HG03135 (cell line): ENCODE results near the gene NOSIP.
A peak's percentile ranks its signal among the peaks of the same experiment; 100 is the strongest.

Experiments used
- ATAC-seq: cut with Tn5 transposase; IDR thresholded peaks from one replicate; pipeline ENCODE4 v1.9.1; 2021; ENCODE audit warnings: mild to moderate bottlenecking, moderate library complexity; ENCODE audit not compliant: unreplicated experiment

NOSIP gene

GRCh38 chr19:49552749-49553148 lies 27.6 kb downstream of the NOSIP start:
- no peak for ATAC-seq

DNA sequence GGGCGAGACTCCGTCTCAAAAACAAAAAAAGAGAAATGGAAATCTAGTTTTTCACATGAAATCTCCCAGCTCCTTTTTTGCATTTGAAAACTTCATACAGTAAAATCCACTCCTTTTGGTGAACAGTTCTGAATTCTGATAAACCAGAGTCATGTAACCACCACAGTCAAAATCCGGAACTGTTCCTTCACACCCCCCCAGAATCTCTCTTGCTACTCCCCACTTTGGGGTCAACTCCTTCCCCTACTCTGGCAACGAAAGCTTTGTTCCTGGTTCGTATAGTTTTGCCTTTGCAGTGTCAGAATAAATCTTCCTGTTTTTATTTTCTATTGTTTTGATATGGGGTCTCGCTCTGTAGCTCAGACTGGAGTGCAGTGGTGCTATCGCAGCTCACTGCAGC lies 28.8 kb downstream of the NOSIP start:
- ATAC-seq = no peak

GRCh38 chr19:49549045-49549444 lies 31.3 kb downstream of the NOSIP start:
- no peak for ATAC-seq

DNA sequence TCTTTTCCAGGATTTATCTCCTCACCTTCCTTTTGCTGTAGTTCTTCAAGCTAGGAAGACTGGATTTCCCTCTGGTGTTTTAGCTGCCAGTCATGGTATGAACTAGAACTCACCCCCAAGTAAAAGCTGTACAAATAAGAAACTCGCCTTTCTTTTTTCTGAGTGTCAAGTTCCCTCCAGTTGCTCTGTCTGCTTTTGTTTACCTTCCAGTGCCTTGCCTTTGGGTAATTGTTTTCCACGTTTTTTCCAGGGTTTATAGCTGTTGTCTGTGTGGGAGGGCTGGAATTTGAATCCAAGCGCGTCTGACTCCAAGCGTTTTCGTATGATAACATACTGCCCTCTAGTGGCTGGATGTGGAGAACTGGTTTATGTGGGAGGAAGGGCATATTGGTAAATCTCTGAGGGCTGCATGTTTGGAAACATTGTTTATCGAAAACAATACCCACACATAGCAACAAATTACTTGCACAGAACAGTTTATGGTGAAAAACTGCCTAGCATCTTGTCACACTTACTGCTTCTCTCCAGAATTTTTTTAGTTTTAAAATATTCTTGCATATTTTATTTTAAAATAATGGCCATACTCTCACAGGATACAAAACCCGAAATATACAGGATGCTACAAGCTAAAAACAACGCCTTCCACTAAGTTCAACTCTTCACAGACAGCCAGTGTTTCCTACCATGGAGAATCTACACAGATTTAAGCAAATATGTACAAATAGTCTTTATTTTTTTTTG lies 33.4 kb downstream of the NOSIP start:
- no peak for ATAC-seq

GRCh38 chr19:49544154-49544553 lies 36.2 kb downstream of the NOSIP start:
- ATAC-seq = no peak

DNA sequence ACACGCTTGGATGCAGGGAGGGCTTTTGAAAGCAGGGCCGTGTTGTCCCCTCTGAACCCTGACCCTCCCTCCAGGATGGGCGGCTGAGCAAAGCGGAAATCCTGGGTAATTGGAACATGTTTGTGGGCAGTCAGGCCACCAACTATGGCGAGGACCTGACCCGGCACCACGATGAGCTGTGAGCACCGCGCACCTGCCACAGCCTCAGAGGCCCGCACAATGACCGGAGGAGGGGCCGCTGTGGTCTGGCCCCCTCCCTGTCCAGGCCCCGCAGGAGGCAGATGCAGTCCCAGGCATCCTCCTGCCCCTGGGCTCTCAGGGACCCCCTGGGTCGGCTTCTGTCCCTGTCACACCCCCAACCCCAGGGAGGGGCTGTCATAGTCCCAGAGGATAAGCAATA lies 37.3 kb downstream of the NOSIP start:
- no peak for ATAC-seq

- no peak for ATAC-seq
Observed at GRCh38 chr19:49542446-49542845, 37.9 kb downstream of the NOSIP start.

DNA sequence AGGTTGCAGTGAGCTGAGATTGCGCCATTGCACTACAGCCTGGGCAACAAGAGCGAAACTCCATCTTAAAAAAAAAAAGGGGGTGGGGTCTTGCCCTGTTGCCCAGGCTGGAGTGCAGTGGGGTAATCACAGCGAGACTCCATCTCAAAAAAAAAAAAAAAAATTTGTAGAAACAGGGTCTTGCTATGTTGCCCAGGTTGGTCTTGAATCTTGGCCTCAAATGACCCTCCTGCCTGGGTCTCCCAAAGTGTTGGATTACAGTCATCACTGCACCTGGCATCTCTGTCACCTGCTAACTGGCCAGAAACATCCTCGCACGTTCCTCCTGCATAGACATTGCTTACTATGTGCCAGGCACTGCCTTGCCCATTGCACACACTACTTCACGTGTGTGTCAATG lies 38.4 kb downstream of the NOSIP start:
- no peak for ATAC-seq

DNA sequence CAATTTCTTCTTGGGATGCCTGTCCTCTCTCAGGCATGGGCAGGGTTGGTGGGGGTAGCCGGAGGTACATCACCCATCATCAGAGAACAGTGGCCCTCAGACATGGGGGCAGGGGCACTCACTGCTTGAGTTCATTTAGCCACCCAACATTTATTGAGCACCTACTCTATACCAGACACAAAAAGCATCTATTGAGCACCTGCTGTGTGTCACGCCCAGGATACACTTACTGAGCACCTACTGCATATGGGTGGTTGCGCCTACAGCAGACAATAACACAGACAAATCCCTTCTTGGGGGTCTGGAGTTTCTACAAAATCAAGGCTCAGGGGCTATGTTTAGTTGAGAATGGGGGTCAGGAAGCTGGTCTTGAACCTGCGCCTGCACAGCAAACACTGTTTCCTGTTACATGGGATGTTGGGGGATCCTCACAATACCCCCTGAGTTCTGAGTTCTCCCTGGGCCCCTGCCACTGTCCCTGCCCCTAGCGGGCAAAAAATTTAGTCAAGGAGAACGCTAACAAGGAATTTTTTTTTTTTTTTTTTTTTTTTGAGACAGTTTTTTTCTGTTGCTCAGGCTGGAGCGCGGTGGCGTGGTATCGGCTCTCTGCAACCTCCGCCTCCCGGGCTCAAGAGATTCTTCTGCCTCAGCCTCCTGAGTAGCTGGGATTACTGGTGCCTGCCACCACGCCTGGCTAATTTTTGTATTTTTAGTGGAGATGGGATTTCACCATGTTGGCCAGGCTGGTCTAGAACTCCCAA lies 41.0 kb downstream of the NOSIP start:
- no peak for ATAC-seq

- ATAC-seq = no peak
Observed at GRCh38 chr19:49538643-49539042, 41.7 kb downstream of the NOSIP start.

DNA sequence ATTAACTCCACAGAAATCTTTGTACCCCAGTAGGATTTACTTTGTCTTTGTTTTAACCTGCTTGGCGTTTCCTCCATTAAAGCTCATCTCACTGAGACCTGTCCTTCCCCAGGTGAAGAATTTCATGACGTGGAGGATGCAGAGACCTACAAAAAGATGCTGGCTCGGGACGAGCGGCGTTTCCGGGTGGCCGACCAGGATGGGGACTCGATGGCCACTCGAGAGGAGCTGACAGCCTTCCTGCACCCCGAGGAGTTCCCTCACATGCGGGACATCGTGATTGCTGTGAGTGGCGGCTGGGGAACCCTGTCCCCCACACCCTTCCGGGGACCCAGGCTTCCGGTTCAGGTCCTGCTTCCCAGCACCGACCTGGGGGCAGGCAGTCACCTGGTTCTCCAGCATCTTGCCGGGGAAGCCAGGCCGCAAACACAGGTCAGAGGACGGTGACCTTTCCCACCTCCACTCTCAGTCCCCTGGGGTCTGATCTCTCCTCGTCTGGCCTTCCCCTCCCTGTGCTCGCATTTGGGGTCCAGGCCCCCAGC lies 43.4 kb downstream of the NOSIP start:
- no peak for ATAC-seq

- no peak for ATAC-seq
Observed at GRCh38 chr19:49534632-49535385, 45.5 kb downstream of the NOSIP start.

DNA sequence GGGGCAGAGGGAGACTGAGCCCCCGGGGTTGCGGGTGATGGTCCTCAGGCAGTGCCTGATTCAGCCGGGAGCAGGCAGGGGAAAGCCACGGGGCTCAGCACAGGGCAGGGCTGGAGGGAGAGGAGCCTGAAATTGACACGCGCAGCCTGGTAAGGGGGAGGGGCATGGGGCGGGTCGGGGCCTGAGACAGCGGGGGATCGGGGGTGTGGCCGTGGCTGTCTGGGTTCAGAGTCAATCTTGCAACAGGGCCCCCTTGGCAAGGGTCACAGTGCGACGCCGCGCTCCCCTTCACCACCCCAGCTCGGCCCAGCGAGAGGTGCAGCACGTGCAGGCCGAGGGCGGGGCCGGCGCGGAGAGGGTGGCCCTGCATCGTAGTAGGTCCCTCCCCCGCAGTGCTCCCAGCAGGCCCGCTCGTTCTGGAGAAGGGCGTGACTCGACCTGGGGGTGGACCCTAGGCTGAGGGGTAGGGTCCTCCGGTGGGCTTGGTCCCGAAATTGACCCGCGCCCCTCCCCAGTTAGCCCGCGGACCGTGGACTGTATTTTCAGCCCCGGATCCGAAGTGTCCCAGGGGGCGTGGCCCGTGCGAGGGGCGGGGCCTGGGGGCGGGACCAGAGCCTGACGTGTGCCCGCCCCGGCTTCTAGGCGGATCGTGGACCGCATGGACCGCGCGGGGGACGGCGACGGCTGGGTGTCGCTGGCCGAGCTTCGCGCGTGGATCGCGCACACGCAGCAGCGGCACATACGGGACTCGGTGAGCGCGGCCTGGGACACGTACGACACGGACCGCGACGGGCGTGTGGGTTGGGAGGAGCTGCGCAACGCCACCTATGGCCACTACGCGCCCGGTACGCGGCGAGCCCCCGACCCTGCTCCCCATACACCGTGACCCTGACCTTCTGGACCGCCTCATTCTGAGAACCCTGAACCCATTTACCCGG lies 46.5 kb downstream of the NOSIP start:
- ATAC-seq = peak; percentile 65

- ATAC-seq = no peak
Observed at GRCh38 chr19:49530708-49531107, 49.6 kb downstream of the NOSIP start.

- ATAC-seq = no peak
Observed at GRCh38 chr19:49528211-49528771, 52.1 kb downstream of the NOSIP start.

DNA sequence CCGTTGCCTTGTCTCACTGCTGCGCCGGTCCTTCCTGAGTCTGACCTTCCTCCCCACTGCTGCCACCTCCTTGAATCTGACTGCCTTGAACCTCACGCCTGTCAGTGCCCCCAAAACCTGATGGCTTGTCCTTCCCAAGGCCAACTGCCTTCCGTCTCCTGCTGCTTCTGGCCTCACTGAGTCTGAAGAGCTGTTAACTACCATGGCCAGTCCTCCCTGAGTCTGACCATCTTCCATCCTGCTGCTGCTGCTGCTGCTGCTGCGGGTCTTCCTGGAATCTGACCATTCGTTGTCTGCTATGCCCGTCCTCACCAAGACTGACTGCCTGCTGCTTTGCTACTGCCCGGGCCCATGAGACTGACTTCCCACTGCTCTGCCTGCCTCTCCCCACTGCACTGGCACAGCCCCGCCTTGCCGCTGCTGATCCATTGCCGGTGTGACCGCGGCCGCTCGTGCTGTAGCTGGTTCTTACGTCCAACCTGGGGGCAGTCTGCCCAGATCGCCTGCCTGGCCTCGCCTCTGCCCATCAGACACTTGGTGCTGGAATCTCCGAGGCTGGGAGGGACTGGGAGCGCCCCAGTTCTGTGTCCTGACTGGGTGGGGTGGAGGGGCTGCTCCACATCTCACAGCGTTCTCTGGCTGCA lies 55.4 kb downstream of the NOSIP start:
- ATAC-seq = no peak

DNA sequence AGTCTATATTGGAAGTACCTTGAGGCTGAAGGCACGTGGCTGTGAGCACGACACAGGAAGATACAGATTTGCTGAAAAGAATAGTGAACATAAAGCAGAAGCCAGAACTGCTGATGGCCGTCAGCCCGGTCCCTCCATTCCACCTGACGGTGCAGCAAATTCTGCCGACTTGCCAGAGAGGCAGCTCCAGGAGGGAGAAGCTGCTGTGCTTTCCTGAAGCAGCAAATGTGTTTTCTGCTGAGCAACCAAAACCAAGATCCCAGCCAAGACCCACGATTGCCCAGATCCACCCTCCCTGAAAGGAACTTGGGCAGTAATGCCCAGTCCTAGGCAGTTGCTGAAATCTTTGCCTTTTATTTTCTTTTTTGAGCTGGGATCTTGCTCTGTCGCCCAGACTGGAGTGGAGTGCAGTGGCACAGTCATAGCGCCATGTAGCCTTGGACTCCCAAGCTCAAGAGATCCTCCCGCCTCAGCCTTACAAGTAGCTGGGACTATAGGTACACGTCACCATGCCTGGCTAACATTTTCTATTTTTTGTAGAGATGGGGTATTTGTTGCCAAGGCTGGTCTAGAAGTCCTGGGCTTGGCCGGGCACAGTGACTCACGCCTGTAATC lies 59.5 kb downstream of the NOSIP start:
- ATAC-seq = no peak

DNA sequence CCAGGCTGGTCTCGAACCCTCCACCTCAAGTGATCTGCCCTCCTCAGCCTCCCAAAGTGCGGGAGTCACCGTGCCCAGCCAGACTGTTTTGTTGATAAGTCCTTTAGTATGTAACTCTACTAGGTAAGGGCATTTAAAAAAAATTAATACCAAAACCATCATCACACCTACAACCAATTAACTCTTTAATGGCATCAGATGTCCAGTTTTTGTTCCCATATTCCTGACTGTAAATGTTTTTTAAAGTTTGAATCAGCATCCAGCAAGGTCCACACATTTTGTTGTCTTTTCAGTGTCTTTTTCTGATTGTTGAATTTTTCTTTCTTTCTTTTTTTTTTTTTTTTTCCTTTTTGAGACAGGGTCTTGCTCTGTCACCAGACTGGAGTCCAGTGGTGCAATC lies 62.3 kb downstream of the NOSIP start:
- no peak for ATAC-seq

- no peak for ATAC-seq
Observed at GRCh38 chr19:49515767-49516166, 64.6 kb downstream of the NOSIP start.
